GM21390 (cell line): ENCODE data around the gene DDX49.
"Not testable (repeated sequence)": the region's sequence is repeated elsewhere in the genome, so short reads cannot be mapped to it uniquely, and the experiment has no call there.

Experiments used
- ATAC-seq: cut with Tn5 transposase; IDR thresholded peaks from one replicate; pipeline ENCODE4 v1.9.1; 2021; ENCODE audit not compliant: unreplicated experiment

The DDX49 gene

GRCh38 chr19:18895824-18896341 lies 23.6 kb upstream of the DDX49 start, which contains the start of gene CERS1:
Gene CERS1, minus strand, starts transcription at chr19:18896158. Its CDS starts 86 bp downstream, at chr19:18896072.
- ATAC-seq, result no peak

- no peak for ATAC-seq
Measured at GRCh38 chr19:18896421-18896841, 23.1 kb upstream of the DDX49 start.

GRCh38 chr19:18897094-18898029 lies 22.2 kb upstream of the DDX49 start:
- ATAC-seq, result no peak

- ATAC-seq, result no peak
Measured at GRCh38 chr19:18898081-18898606, 21.4 kb upstream of the DDX49 start.

- ATAC-seq, result no peak
Measured at GRCh38 chr19:18898607-18899408, 20.7 kb upstream of the DDX49 start.

- no peak for ATAC-seq
Measured at GRCh38 chr19:18899624-18900560, 19.6 kb upstream of the DDX49 start.

GRCh38 chr19:18900700-18901481 lies 18.6 kb upstream of the DDX49 start:
- ATAC-seq, result no peak

GRCh38 chr19:18901491-18901890 lies 18.0 kb upstream of the DDX49 start:
- no peak for ATAC-seq

- ATAC-seq, result not testable (repeated sequence)
Measured at GRCh38 chr19:18902519-18902918, 17.0 kb upstream of the DDX49 start.

GRCh38 chr19:18903156-18904037 lies 16.1 kb upstream of the DDX49 start:
- ATAC-seq, result no peak

- no peak for ATAC-seq
Measured at GRCh38 chr19:18904334-18905057, 15.0 kb upstream of the DDX49 start.

- ATAC-seq, result no peak
Measured at GRCh38 chr19:18905058-18905456, 14.5 kb upstream of the DDX49 start.

- ATAC-seq, result no peak
Measured at GRCh38 chr19:18905513-18906236, 13.8 kb upstream of the DDX49 start.

GRCh38 chr19:18906605-18907519 lies 12.7 kb upstream of the DDX49 start:
- no peak for ATAC-seq

GRCh38 chr19:18908917-18909619 lies 10.4 kb upstream of the DDX49 start:
- ATAC-seq, result no peak
